Prostate gland (tissue), 2 donors: ENCODE measurements around the gene CAPS. TPM values are rescaled to one million over a fixed set of nuclear protein-coding genes. Genes with fewer than 3 reads are reported as not detected.
"Not testable (repeated sequence)": the region's sequence is repeated elsewhere in the genome, so short reads cannot be mapped to it uniquely, and the experiment has no call there.

Experiments
- DNase-seq: peaks from one replicate; pipeline ENCODE4 v3.0.0-alpha.2; 2019; ENCODE audit warnings: low spot score
- H3K27ac ChIP-seq, 2 donors: fragments of 200-600 bp; sonication (generic); 2 replicates each; pipeline ENCODE4 v1.5.1; 2017 to 2019
- H3K27me3 ChIP-seq: fragments of 200-600 bp; sonication (generic); replicated peaks from 2 replicates; pipeline ENCODE4 v1.5.1; 2019; ENCODE audit not compliant: insufficient read depth
- H3K36me3 ChIP-seq, 2 donors: fragments of 200-600 bp; sonication (generic); 1 replicate in 1 of 2; 2 replicates in 1 of 2; pipeline versions ENCODE4 v1.5.1 to v1.8.1; 2017 to 2019
- H3K4me1 ChIP-seq: fragments of 200-600 bp; sonication (generic); replicated peaks from 2 replicates; pipeline ENCODE4 v1.5.1; 2019
- H3K4me3 ChIP-seq, 2 donors: fragments of 200-600 bp; sonication (generic); 2 replicates each; pipeline ENCODE4 v1.5.1; 2017 to 2019
- H3K9me3 ChIP-seq: fragments of 200-600 bp; sonication (generic); 2 replicates; pipeline ENCODE4 v1.5.1; 2017
- POLR2A ChIP-seq: fragments of 450-650 bp; IDR thresholded peaks from one replicate; pipeline ENCODE4 v1.6.1; 2016; ENCODE audit warnings: antibody characterized with exemption, mild to moderate bottlenecking
- POLR2AphosphoS5 ChIP-seq: sonication (generic); formaldehyde crosslinking; IDR thresholded peaks from one replicate; pipeline ENCODE4 v1.6.1; 2017; ENCODE audit warnings: antibody characterized with exemption
- WGBS: methylation state at CpG from one replicate; pipeline ENCODE4 v1.1.5; 2018; 5-methylcytosine and 5-hydroxymethylcytosine counted together
- intact Hi-C: fragments of 100-400 bp; cut with DNase I; formaldehyde crosslinking; loops from one replicate; pipeline ENCODE4 v1.14.2; 2022
- total RNA-seq, 2 donors: library from RNA; depleted of rRNA; stranded (reverse); fragments of >200 nt; gene quantifications; one replicate each; pipeline ENCODE4 v1.1.0, GENCODE V29; 2016
- TF ChIP-seq, protein P1 (sequence below), 4 experiments: fragments of 200-600 bp in 2 of 4; fragments of 450-650 bp in 2 of 4; sonication (generic) in 2 of 4; IDR thresholded peaks; 1 replicate in 3 of 4; 2 replicates in 1 of 4; pipeline ENCODE4 v1.5.1; 2016 to 2019; ENCODE audit warnings: antibody characterized with exemption in 4 of 4, mild to moderate bottlenecking in 2 of 4, moderate library complexity in 2 of 4

CAPS gene
- total RNA-seq, 2 donors from 2014 or later = 27.9 to 36.8 TPM

DNA sequence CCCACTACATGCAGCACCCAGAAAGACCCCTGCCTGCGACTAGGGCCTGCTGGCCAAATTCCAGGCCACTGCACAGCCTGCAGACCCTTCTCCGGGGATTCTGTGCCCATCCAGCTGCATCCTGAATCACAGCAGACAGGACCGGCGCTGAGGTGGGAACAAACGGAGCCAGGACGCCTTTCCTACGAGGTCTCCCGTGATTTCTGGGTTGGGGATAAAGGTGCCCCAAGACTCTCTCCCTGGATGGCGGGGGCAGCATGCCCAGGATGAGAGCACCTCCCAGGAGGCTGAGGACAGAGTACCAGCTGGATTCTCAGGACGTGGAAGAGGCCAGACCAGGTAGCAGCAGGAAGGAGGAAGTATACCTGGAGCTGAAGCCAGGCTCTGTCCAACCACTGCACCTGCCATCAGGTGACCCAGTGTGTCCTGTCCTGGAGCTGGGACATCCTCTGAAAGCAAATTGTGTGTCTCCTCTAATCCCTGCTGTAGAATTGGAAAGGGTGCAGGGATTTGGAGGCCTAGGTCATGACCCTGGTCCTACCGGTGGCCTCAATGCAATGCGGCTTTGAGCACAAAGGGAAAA lies 40.3 kb upstream of the CAPS start:
- H3K27ac ChIP-seq = no peak overlapping the region
- no peaks in the 10 kb centered on the region for H3K4me1 ChIP-seq
- WGBS = 95% methylated on average over 12 of the region's 12 CpGs
- intact Hi-C loops = no loop called here
- no peak for DNase-seq
- TF ChIP-seq, protein P1, sequence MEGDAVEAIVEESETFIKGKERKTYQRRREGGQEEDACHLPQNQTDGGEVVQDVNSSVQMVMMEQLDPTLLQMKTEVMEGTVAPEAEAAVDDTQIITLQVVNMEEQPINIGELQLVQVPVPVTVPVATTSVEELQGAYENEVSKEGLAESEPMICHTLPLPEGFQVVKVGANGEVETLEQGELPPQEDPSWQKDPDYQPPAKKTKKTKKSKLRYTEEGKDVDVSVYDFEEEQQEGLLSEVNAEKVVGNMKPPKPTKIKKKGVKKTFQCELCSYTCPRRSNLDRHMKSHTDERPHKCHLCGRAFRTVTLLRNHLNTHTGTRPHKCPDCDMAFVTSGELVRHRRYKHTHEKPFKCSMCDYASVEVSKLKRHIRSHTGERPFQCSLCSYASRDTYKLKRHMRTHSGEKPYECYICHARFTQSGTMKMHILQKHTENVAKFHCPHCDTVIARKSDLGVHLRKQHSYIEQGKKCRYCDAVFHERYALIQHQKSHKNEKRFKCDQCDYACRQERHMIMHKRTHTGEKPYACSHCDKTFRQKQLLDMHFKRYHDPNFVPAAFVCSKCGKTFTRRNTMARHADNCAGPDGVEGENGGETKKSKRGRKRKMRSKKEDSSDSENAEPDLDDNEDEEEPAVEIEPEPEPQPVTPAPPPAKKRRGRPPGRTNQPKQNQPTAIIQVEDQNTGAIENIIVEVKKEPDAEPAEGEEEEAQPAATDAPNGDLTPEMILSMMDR (IDR thresholded peaks at IDR 0.05) = no peak
- TF ChIP-seq POLR2AphosphoS5 (no peak), POLR2A (no peak)
- H3K9me3 ChIP-seq = no peaks in the 10 kb centered on the region
- no peaks in the 10 kb centered on the region for H3K36me3 ChIP-seq
- H3K4me3 ChIP-seq = no peak overlapping the region
- H3K27me3 ChIP-seq = no peaks in the 10 kb centered on the region

DNA sequence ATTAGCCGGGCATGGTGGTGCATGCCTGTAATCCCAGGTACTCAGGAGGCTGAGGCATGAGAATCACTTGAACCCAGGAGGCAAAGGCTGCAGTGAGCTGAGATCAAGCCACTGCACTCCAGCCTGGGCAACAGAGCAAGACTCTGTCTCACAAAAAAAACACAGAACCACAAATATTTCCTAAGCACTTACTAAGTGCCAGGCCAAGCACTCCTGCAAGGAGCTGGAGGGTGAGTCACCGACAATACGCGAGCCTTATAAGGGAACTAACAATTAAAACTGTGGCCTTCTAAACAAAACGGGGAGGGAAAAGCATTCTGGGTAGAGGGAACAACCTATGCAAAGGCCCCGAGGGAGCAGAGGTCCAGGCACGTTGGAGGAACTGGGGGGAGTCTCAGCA lies 39.6 kb upstream of the CAPS start:
- H3K27ac ChIP-seq, H3K27me3 ChIP-seq, intact Hi-C loops, DNase-seq, H3K36me3 ChIP-seq, H3K4me3 ChIP-seq, H3K4me1 ChIP-seq, H3K9me3 ChIP-seq: not testable (repeated sequence)
- WGBS = 84% methylated on average over 7 of the region's 7 CpGs

DNA sequence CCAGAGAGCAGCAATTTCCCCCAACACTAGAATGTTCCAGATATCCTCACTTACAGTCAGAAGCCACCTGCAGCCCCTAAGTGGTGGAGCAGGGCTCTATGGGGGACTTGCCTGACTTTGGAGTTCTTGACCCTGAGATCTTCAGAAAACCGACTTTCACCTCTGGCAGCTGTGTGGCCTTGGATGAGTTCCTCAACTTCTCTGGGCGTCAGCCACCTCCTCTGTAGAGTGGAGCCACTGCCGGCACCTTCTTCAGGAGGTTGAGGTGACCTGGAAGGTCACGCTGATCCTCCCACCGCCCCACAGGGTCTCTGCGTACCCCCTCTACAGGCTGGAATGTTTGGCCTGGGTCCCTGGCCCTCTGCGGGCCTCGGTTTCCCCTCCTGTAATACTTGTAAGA lies 36.6 kb upstream of the CAPS start:
- 76% methylated on average over 8 of the region's 8 CpGs for WGBS
- intact Hi-C loops = no loop called here
- no peaks in the 10 kb centered on the region for H3K9me3 ChIP-seq
- TF ChIP-seq, protein P1 (IDR thresholded peaks at IDR 0.05) = no peak
- no peak for TF ChIP-seq POLR2AphosphoS5
- TF ChIP-seq POLR2A = no peak
- H3K36me3 ChIP-seq = no peaks in the 10 kb centered on the region
- no peak overlapping the region for H3K4me3 ChIP-seq
- no peak overlapping the region for H3K27ac ChIP-seq
- H3K4me1 ChIP-seq = no peaks in the 10 kb centered on the region
- no peak for DNase-seq
- H3K27me3 ChIP-seq = no peaks in the 10 kb centered on the region

DNA sequence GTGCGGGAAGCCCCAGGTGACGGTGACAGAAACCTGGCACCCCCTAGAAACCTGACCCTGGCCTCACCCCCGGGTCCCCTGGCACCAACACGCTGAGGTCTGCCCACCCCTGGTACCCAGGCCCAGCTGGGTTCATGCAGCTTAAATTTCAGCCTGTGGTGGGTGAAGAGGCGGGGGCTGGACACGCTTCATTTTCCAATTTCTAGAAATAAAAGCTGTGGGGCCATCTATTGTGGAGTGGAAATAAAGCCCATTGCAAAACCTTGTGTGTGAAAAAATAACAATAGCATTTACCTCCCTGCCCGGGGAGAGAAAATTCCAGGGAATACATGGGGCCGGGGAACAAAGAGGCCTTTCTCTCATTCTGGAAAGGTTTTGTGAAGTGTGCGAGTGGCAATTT lies 36.2 kb upstream of the CAPS start:
- Histone ChIP-seq H3K27me3 (no peaks in the 10 kb centered on the region), H3K9me3 (no peaks in the 10 kb centered on the region), H3K27ac (no peak overlapping the region), H3K36me3 (no peaks in the 10 kb centered on the region), H3K4me3 (no peak overlapping the region), H3K4me1 (no peaks in the 10 kb centered on the region)
- intact Hi-C loops = no loop called here
- no peak for DNase-seq
- TF ChIP-seq POLR2AphosphoS5 (no peak), POLR2A (no peak)
- TF ChIP-seq, protein P1 (IDR thresholded peaks at IDR 0.05) = no peak
- WGBS = 64% methylated on average over 8 of the region's 9 CpGs

DNA sequence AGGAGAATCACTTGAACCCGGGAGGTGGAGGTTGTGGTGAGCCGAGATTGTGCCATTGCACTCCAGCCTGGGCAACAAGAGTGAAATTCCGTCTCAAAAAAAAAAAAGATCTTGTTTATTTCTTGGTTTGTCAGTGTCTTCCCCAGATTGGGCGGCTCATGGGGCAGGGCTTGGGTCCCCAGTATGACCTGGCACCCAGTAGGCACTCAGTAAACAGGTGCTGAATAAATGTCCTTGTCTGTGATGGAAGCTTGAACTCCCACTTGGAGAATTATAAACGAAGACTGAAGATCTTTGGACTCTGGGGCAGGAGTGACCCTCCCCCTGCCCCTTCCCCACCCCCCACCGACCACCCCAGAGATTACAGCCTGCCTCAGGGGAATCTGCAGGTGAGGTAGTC lies 33.9 kb upstream of the CAPS start:
- peak overlapping the region in 1 of 2 donors; percentile 45 for H3K27ac ChIP-seq

More for the DNA sequence above, 33.9 kb upstream of the CAPS start:
- Histone ChIP-seq H3K4me1 (no peaks in the 10 kb centered on the region), H3K4me3 (no peak overlapping the region), H3K27me3 (no peaks in the 10 kb centered on the region), H3K36me3 (no peaks in the 10 kb centered on the region), H3K9me3 (no peaks in the 10 kb centered on the region)
- intact Hi-C loops = no loop called here
- TF ChIP-seq, protein P1 (IDR thresholded peaks at IDR 0.05) = no peak
- TF ChIP-seq POLR2A = no peak
- TF ChIP-seq POLR2AphosphoS5 = no peak
- 34% methylated on average over 6 of the region's 6 CpGs for WGBS
- DNase-seq = no peak
